HEK293T (cell line): ENCODE measurements around the gene HES7.

Experiments
- BHLHE40 ChIP-seq: fragments of 450-650 bp; IDR thresholded peaks from 2 replicates; pipeline ENCODE4 v1.6.1; 2016; ENCODE audit warnings: mild to moderate bottlenecking, moderate library complexity, borderline replicate concordance
- FOXK2 ChIP-seq: fragments of 450-650 bp; IDR thresholded peaks from 2 replicates; pipeline ENCODE4 v1.6.1; 2016; ENCODE audit warnings: mild to moderate bottlenecking
- FOXM1 ChIP-seq: fragments of 450-650 bp; IDR thresholded peaks from 2 replicates; pipeline ENCODE4 v1.6.1; 2017; ENCODE audit warnings: mild to moderate bottlenecking, borderline replicate concordance
- SP1 ChIP-seq: fragments of 450-650 bp; IDR thresholded peaks from 2 replicates; pipeline ENCODE4 v1.6.1; 2017
- TF ChIP-seq, protein P1 (sequence below): fragments of 450-650 bp; IDR thresholded peaks from 2 replicates; pipeline ENCODE4 v1.6.1; 2016

DNA sequence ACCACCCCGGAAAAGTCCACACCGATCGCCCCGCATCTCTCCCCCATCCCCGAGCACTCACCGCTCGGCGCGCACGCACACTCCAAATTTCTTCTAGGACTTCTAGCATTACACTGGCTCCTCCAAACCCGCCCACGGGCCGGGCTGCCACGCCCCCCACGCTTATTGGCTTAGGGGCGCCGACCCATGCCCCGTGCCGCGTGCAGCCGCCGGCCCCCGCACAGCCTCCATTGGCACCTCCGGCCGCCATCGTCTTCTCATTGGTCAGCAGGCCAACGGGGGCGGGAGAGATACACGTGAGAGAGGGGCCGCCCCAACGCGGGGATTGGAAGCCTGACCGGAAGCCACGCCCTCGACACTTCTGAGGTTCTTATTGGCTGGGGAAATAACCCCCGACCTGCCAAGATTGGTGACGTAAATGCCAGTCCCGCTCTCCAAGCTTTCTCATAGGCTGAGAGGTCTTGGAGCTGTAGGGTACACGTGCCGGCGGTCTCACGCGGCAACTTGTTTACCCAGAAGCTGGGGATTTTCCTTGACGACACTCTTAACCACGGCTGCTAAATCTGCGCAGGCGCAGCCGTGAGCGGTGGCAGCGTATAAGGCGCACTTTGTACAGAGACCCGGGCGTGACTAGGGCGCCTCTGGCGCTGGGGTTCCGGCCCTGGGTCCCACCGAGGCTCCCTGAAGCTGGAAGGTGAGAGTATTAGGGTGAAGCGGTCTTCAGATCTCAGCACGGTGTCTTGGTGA is 32.5 kb upstream of the HES7 start:
- TF ChIP-seq FOXK2 (no peak), FOXM1 (no peak), BHLHE40 (no peak), SP1 (no peak; the same call in 1 of the 2 replicates)
- TF ChIP-seq, protein P1, sequence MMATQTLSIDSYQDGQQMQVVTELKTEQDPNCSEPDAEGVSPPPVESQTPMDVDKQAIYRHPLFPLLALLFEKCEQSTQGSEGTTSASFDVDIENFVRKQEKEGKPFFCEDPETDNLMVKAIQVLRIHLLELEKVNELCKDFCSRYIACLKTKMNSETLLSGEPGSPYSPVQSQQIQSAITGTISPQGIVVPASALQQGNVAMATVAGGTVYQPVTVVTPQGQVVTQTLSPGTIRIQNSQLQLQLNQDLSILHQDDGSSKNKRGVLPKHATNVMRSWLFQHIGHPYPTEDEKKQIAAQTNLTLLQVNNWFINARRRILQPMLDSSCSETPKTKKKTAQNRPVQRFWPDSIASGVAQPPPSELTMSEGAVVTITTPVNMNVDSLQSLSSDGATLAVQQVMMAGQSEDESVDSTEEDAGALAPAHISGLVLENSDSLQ: peak; percentile 97
